MM.1S (cell line): ENCODE results near the gene SLC25A6.

Source experiments
- DNase-seq: peaks from one replicate; pipeline ENCODE4 v3.0.0-alpha.2; 2015
- H2AFZ ChIP-seq: fragments of 300-600 bp; sonication (generic); 2 replicates; pipeline ENCODE4 v1.6.0; 2016; ENCODE audit warnings: antibody characterized with exemption, low read length
- H3F3A ChIP-seq: fragments of 300-600 bp; sonication (generic); 2 replicates; pipeline ENCODE4 v1.6.1; 2016; ENCODE audit warnings: mild to moderate bottlenecking, antibody characterized with exemption, low read length, moderate library complexity, mixed read lengths; ENCODE audit not compliant: insufficient read depth
- H3K27ac ChIP-seq: fragments of 300-600 bp; sonication (generic); 2 replicates; pipeline ENCODE4 v1.5.1; 2016; ENCODE audit warnings: mild to moderate bottlenecking, low read length
- H3K27me3 ChIP-seq: fragments of 300-600 bp; sonication (generic); replicated peaks from 2 replicates; pipeline ENCODE4 v1.6.0; 2016; ENCODE audit warnings: low read length; ENCODE audit not compliant: insufficient read depth
- H3K36me3 ChIP-seq: fragments of 300-600 bp; sonication (generic); replicated peaks from 2 replicates; pipeline ENCODE4 v1.6.1; 2016; ENCODE audit warnings: mild to moderate bottlenecking, low read length, mixed read lengths; ENCODE audit not compliant: insufficient read depth
- H3K4me1 ChIP-seq: fragments of 300-600 bp; sonication (generic); 2 replicates; pipeline ENCODE4 v1.6.1; 2016; ENCODE audit warnings: low read length, mixed read lengths
- H3K4me2 ChIP-seq: fragments of 300-600 bp; sonication (generic); 2 replicates; pipeline ENCODE4 v1.6.0; 2016; ENCODE audit warnings: low read depth, low read length
- H3K4me3 ChIP-seq: fragments of 300-600 bp; sonication (generic); 2 replicates; pipeline ENCODE4 v1.5.1; 2016; ENCODE audit warnings: low read length, mixed read lengths
- H3K79me2 ChIP-seq: fragments of 300-600 bp; sonication (generic); 2 replicates; pipeline ENCODE4 v1.6.1; 2016; ENCODE audit warnings: mixed run types, low read length, mixed read lengths
- H3K9ac ChIP-seq: fragments of 300-600 bp; sonication (generic); 2 replicates; pipeline ENCODE4 v1.6.1; 2016; ENCODE audit warnings: low read length, mixed read lengths
- H3K9me2 ChIP-seq: fragments of 300-600 bp; sonication (generic); replicated peaks from 2 replicates; pipeline ENCODE4 v1.6.1; 2016; ENCODE audit warnings: mild to moderate bottlenecking, low read length, mixed read lengths; ENCODE audit not compliant: insufficient read depth
- H3K9me3 ChIP-seq: fragments of 300-600 bp; sonication (generic); replicated peaks from 2 replicates; pipeline ENCODE4 v1.6.1; 2016; ENCODE audit warnings: mild to moderate bottlenecking, low read length, mixed read lengths; ENCODE audit not compliant: insufficient read depth
- H4K20me1 ChIP-seq: fragments of 300-600 bp; sonication (generic); 2 replicates; pipeline ENCODE4 v1.6.1; 2016; ENCODE audit warnings: mild to moderate bottlenecking, low read length, moderate library complexity, mixed read lengths; ENCODE audit not compliant: insufficient read depth
- EZH2 ChIP-seq: fragments of 300-600 bp; sonication (generic); optimal IDR thresholded peaks from 2 replicates; pipeline ENCODE3; 2017; ENCODE audit warnings: low read depth, mild to moderate bottlenecking, antibody characterized with exemption, low read length, mixed read lengths
- EZH2phosphoT487 ChIP-seq: fragments of 300-600 bp; sonication (generic); IDR thresholded peaks from 2 replicates; pipeline ENCODE4 v1.6.1; 2018; ENCODE audit warnings: antibody characterized with exemption, low read length
- TF ChIP-seq, protein P1 (sequence below): fragments of 300-600 bp; sonication (generic); IDR thresholded peaks from 2 replicates; pipeline ENCODE4 v1.5.1; 2016; ENCODE audit warnings: antibody characterized with exemption, low read length, mixed read lengths

Gene SLC25A6

DNA sequence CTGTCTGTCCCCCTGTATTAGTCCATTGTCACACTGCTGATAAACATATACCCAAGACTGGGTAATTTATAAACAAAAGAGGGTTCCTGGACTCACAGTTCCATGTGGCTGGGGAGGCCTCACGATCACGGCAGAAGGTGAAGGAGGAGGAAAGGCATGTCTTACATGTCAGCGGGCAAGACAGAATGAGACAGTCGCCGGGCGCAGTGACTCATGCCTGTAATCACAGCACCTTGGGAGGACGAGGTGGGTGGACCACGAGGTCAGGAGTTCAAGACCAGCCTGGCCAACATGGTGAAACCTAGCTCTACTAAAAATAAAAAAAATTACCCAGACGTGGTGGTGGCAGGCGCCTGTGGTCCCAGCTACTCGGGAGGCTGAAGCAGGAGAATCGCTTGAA is 30.6 kb downstream of the SLC25A6 start:
- no peaks in the 10 kb centered on the region for H3K9me2 ChIP-seq
- DNase-seq, result no peak
- H3K9me3 ChIP-seq, result no peaks in the 10 kb centered on the region
- no peak overlapping the region for H3K27ac ChIP-seq
- H3K4me3 ChIP-seq, result no peak overlapping the region
- no peaks in the 10 kb centered on the region for H3K27me3 ChIP-seq
- TF ChIP-seq EZH2 (no peak), EZH2phosphoT487 (no peak)
- TF ChIP-seq, protein P1, sequence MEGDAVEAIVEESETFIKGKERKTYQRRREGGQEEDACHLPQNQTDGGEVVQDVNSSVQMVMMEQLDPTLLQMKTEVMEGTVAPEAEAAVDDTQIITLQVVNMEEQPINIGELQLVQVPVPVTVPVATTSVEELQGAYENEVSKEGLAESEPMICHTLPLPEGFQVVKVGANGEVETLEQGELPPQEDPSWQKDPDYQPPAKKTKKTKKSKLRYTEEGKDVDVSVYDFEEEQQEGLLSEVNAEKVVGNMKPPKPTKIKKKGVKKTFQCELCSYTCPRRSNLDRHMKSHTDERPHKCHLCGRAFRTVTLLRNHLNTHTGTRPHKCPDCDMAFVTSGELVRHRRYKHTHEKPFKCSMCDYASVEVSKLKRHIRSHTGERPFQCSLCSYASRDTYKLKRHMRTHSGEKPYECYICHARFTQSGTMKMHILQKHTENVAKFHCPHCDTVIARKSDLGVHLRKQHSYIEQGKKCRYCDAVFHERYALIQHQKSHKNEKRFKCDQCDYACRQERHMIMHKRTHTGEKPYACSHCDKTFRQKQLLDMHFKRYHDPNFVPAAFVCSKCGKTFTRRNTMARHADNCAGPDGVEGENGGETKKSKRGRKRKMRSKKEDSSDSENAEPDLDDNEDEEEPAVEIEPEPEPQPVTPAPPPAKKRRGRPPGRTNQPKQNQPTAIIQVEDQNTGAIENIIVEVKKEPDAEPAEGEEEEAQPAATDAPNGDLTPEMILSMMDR, result no peak
- H3F3A ChIP-seq, result no peaks in the 10 kb centered on the region
- no peaks in the 10 kb centered on the region for H4K20me1 ChIP-seq
- no peak overlapping the region for H2AFZ ChIP-seq
- H3K4me2 ChIP-seq, result no peak overlapping the region
- H3K4me1 ChIP-seq, result no peaks in the 10 kb centered on the region
- H3K9ac ChIP-seq, result no peak overlapping the region
- no peaks in the 10 kb centered on the region for H3K36me3 ChIP-seq
- H3K79me2 ChIP-seq, result no peaks in the 10 kb centered on the region

DNA sequence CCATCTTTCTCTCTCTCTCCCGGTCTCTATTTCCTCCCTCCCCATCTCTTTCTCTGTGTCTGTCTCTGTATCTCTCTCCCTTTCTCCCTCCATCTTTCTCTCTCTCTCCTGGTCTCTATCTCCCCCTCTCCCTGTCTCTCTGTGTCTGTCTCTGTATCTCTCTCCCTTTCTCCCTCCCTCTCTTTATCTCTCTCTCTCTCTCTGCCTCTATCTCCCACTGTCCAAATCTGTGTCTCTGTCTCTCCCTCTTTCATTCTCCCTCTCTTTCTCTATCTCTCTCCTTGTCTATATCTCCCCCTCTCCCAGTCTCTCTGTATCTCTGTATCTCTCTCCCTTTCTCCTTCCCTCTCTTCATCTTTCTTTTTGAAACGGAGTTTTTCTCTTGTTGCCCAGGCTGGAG is 31.7 kb downstream of the SLC25A6 start:
- Histone ChIP-seq H3K9me3 (no peaks in the 10 kb centered on the region), H3K27me3 (no peaks in the 10 kb centered on the region), H3K4me1 (no peaks in the 10 kb centered on the region), H3K9me2 (no peaks in the 10 kb centered on the region), H4K20me1 (no peaks in the 10 kb centered on the region), H3K4me2 (no peak overlapping the region), H3K4me3 (no peak overlapping the region), H2AFZ (no peak overlapping the region), H3K9ac (no peak overlapping the region), H3K36me3 (no peaks in the 10 kb centered on the region), H3K27ac (no peak overlapping the region), H3F3A (no peaks in the 10 kb centered on the region), H3K79me2 (no peaks in the 10 kb centered on the region)
- TF ChIP-seq EZH2phosphoT487 (no peak), EZH2 (no peak)
- TF ChIP-seq, protein P1, result no peak
- no peak for DNase-seq

DNA sequence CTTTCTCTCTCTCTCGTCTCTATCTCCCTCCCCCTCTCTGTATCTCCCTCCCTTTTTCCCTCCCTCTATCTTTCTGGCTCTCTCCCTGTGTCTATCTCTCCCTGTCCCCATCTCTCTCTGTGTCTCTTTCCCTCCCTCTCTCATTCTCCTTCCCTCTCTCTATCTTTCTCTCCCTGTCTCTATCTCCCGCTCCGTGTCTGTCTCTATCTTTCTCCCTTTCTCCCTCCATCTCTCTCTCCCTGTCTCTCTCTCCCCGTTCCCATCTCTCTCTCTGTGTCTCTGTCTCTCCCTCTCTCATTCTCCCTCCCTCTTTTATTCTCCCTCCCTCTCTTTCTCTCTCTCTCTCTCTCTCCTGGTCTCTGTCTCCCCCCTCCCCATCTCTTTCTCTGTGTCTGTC is 32.4 kb downstream of the SLC25A6 start:
- no peaks in the 10 kb centered on the region for H3K36me3 ChIP-seq
- no peak overlapping the region for H3K4me2 ChIP-seq
- H3K9me3 ChIP-seq, result no peaks in the 10 kb centered on the region
- H3K79me2 ChIP-seq, result no peaks in the 10 kb centered on the region
- no peak overlapping the region for H3K4me3 ChIP-seq
- no peak overlapping the region for H3K9ac ChIP-seq
- TF ChIP-seq EZH2, result no peak
- TF ChIP-seq, protein P1, result no peak
- TF ChIP-seq EZH2phosphoT487, result no peak
- H2AFZ ChIP-seq, result no peak overlapping the region
- H3K4me1 ChIP-seq, result no peaks in the 10 kb centered on the region
- H3K27me3 ChIP-seq, result no peaks in the 10 kb centered on the region
- H3F3A ChIP-seq, result no peaks in the 10 kb centered on the region
- H4K20me1 ChIP-seq, result no peaks in the 10 kb centered on the region
- no peak for DNase-seq
- no peaks in the 10 kb centered on the region for H3K9me2 ChIP-seq
- H3K27ac ChIP-seq, result no peak overlapping the region
